ENCODE data around the gene PIGU.

- no peak for TF ChIP-seq CTCF (conservative IDR thresholded peaks at IDR 0.05 in 1 of 2, IDR thresholded peaks at IDR 0.05 in 1 of 2; ENCODE audit: low read depth in 1 of 2, low read length in 2 of 2)
- TF ChIP-seq EZH2 (IDR thresholded peaks at IDR 0.05; ENCODE audit: low read length, missing control alignments), result no peak
Observed at GRCh38 chr20:34683667-34684066, 6.8 kb upstream of the PIGU start.
